GM18526 (cell line): Measurements from ENCODE around the gene KCTD16.

Source experiments
- POLR2A ChIP-seq: IDR thresholded peaks from 3 replicates; pipeline ENCODE4 v1.6.1; 2011; ENCODE audit not compliant: insufficient read length; ENCODE audit errors: extremely low read depth

Gene KCTD16

GRCh38 chr5:144421411-144421810 is 250.7 kb downstream of the KCTD16 start:
- no peak for TF ChIP-seq POLR2A

GRCh38 chr5:144422018-144422727 is 251.5 kb downstream of the KCTD16 start:
- TF ChIP-seq POLR2A: no peak

GRCh38 chr5:144427866-144428265 is 257.2 kb downstream of the KCTD16 start:
- no peak for TF ChIP-seq POLR2A

- no peak for TF ChIP-seq POLR2A
These were observed 257.7 kb downstream of the KCTD16 start for GRCh38 chr5:144428326-144428725.

GRCh38 chr5:144429405-144429804 is 258.7 kb downstream of the KCTD16 start:
- no peak for TF ChIP-seq POLR2A

- TF ChIP-seq POLR2A: no peak
These were observed 259.2 kb downstream of the KCTD16 start for GRCh38 chr5:144429905-144430304.

DNA sequence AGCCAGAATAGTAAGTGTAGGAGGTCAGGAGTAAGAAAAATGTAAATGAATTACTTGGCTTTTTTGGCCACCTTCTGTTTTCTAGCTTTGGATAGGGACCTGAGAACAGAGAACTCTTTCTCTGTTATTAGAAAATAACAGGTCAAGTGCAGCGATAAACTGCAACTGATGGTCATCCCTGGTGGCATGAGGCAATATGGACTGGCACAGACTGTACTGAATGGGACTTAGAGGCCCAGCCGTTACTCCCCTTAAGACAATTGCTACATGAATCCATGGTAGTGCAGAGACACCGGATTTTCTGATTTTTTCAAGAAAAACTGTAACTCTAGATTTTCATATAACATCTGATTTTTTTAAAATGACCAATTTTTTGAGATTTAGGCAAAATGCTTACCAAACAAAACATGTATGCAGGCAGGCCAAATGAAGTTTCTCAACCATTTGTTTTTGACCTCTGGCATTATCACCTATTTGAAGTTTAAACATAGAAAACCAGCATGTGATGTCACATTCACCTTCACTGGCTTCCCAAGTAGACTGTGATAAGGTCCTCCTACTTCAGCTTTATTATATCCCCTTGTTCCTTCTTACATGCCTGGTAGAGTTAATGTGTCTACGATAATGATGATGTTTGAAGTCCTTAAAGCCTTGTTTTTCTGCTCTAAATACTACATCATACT is 262.6 kb downstream of the KCTD16 start:
- no peak for TF ChIP-seq POLR2A

- TF ChIP-seq POLR2A: no peak
These were observed 263.2 kb downstream of the KCTD16 start for GRCh38 chr5:144433893-144434292.

- TF ChIP-seq POLR2A: no peak
These were observed 265.3 kb downstream of the KCTD16 start for GRCh38 chr5:144436007-144436406.

DNA sequence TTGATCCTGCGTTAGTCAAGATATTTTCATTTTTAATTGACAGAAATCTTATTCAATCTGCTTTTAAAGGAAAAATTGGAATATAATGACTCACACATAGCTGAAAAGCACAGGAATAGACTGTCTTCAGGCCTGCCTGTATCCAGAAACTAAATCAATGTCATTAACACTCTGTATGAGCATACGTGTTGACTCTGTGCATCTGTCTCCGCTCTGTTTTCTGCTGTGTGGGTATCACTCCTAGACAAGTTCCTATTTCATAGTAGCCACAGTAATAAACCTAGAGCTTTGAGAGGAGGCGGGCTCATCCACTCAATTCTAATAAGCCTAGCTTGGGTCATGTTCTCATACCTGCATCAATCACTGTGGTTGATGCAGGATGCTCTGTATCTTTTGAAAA is 267.6 kb downstream of the KCTD16 start:
- no peak for TF ChIP-seq POLR2A

DNA sequence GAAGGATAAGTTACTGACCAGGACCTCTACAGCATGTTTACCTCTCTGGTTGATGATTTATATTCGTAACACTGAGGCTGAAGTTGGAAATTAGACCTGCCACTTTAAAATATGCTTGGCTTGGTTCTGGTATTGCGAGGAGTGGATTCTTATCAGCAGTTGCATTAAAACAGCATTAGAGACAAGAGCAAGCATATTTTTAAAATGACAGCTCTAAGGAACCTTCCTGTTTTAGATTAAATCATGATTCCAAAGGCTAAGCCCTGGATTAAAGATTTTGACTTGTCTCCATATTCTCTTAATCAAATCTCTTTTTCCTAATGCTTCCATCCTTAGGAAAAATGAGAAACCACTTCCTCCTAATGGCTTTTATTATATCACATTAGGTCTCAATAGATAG is 277.8 kb downstream of the KCTD16 start:
- no peak for TF ChIP-seq POLR2A

DNA sequence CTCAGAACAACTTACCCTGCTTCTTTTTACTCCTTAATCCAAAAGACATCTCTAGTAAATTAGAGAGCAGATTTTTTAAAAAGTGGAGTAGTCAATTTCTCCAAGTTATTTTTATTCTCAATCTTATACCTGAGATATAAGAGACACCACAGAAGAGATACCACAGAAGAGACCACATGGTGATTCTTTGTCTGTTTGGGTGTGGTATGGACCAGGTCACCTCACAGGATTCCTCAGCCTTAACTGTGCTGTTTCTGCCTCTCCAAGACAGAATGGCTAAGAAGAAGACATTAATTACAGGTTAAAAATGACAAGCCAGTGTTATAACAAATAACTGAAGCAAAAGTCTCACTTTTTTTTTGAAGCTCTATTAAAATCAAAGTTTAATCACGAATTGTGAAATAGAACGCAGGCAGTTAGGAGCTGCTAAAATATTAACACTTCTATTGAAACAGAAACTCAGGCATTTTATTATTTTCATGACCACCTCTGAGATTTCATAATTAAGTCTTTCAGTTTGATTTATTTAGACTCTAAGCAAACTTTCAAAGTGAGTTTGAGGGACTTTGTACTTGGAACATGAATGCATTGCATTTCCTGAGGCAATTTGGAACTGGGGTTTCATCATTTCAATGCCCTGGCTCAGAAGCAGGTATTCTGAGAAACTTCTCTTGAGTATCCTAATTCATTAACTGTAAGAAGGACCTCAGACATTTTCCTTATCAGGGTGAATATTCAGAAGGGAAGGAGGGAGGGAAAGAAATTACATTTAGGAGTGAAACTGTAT is 280.7 kb downstream of the KCTD16 start:
- TF ChIP-seq POLR2A: no peak

DNA sequence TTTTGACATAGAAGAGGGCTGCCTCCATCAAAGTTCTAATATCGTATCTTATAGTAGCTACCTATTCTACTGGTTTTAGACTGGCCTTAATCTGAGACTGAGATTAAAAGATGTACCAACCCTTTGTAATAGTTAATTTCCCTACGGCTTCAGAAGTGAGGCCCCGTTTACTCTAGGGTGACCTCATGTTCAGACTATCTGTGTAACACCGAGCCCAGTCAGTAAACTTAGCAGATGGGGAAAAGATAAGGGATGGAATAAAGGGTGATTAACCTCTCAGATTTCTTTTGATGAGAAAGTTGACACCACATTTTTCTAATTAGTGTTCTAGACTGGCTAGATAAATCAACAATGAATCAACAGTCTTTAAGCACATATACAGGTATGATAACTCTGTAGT is 283.1 kb downstream of the KCTD16 start:
- TF ChIP-seq POLR2A: no peak

DNA sequence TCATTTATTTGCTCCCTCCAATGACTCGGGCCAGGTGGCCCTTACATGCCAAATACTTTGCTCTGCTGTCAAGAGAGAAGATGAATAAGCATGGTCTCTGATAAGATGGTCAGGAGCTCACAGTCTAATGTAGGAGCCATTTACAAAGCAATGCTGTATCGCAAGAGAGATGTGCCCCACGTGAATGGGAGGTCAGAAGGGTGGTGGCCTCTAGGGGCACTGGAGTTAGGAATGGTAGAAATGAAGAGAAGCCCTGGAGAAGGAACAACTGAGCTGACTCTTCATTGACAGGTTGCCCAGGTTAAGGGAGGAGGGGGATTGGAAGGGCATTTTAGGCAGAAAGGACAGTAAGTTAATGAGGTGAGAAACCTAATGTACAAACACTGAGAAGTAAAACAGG is 286.5 kb downstream of the KCTD16 start:
- no peak for TF ChIP-seq POLR2A

DNA sequence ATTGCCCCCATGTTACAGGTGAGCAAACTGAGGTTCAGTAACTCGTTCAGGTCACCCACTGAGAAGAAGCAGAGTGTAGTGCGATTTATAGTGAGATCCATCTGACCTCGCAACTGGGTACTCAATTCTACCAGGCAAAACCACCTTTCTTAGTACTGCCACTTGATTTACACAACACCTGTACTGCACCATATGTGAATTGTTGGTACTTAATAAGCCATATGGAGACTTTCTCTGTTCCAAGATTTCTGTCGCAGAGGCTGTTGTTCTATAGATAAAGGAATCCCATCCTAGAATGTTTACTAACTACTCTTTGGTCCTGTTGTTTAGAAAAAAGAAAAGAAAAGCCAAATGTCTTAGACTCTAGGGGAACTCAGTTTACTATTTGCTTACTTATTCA is 287.5 kb downstream of the KCTD16 start:
- TF ChIP-seq POLR2A: no peak

DNA sequence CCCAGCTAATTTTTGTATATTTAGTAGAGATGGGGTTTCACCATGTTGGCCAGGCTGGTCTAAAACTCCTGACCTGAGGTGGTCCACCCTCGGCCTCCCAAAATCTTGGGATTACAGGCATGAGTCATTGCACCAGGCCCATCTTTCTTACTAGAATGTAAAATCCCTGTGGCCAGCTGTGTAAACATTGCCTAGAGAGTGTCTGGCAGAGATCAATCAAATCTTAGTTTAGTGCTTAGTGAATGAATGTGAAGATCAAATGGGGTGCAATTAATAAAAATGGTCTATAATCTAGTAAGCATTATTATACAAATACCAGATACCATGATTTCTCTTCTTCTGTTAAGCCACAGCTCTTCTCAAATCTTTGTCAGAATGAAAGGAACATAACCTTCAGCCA is 289.9 kb downstream of the KCTD16 start:
- TF ChIP-seq POLR2A: no peak
